Measurements from ENCODE around the gene VRK1.

VRK1 gene

GRCh38 chr14:96798956-96799355 lies 1.8 kb downstream of the VRK1 start:
- H3K4me3 ChIP-seq (replicated peaks; ENCODE audit: insufficient read depth, low read length): peak overlapping the region; percentile 76
- H3K27ac ChIP-seq (replicated peaks): peak overlapping the region; percentile 98
- no peaks in the 10 kb centered on the region for H3K27me3 ChIP-seq (ENCODE audit: insufficient read depth, poor library complexity, severe bottlenecking)
- DNase-seq (ENCODE audit: low read depth in 1 of 2, low spot score in 1 of 2): no peak
- no peak for TF ChIP-seq CTCF (IDR thresholded peaks at IDR 0.05; ENCODE audit: insufficient read depth, low read length)

- Histone ChIP-seq H3K27ac (replicated peaks) (no peak overlapping the region), H3K27me3 (ENCODE audit: insufficient read depth, poor library complexity, severe bottlenecking) (no peaks in the 10 kb centered on the region), H3K4me3 (replicated peaks; ENCODE audit: insufficient read depth, low read length) (no peak overlapping the region)
- TF ChIP-seq POLR2AphosphoS5 (IDR thresholded peaks at IDR 0.05; ENCODE audit: low read depth): no peak
- DNase-seq (ENCODE audit: low read depth in 1 of 2, low spot score in 1 of 2): no peak
Measured at GRCh38 chr14:96799489-96800054, 2.4 kb downstream of the VRK1 start.

- DNase-seq (ENCODE audit: low read depth in 1 of 2, low spot score in 1 of 2): no peak
- Histone ChIP-seq H3K27me3 (ENCODE audit: insufficient read depth, poor library complexity, severe bottlenecking) (no peaks in the 10 kb centered on the region), H3K4me3 (replicated peaks; ENCODE audit: insufficient read depth, low read length) (no peak overlapping the region), H3K27ac (replicated peaks) (no peak overlapping the region)
- no peak for TF ChIP-seq GABPA (IDR thresholded peaks at IDR 0.05; ENCODE audit: low read depth)
- no peak for TF ChIP-seq POLR2AphosphoS5 (IDR thresholded peaks at IDR 0.05; ENCODE audit: low read depth)
- no peak for TF ChIP-seq SPI1 (IDR thresholded peaks at IDR 0.05; ENCODE audit: borderline replicate concordance, low read depth)
Measured at GRCh38 chr14:96801931-96802330, 4.7 kb downstream of the VRK1 start.

GRCh38 chr14:96802963-96803362 lies 5.8 kb downstream of the VRK1 start:
- no peak for TF ChIP-seq GABPA (IDR thresholded peaks at IDR 0.05; ENCODE audit: low read depth)
- TF ChIP-seq CTCF (IDR thresholded peaks at IDR 0.05; ENCODE audit: insufficient read depth, low read length): no peak
- TF ChIP-seq SPI1 (IDR thresholded peaks at IDR 0.05; ENCODE audit: borderline replicate concordance, low read depth): no peak
- no peak for TF ChIP-seq REST (IDR thresholded peaks at IDR 0.05; ENCODE audit: insufficient replicate concordance, low read depth)
- no peak for TF ChIP-seq POLR2AphosphoS5 (IDR thresholded peaks at IDR 0.05; ENCODE audit: low read depth)
- Histone ChIP-seq H3K27me3 (ENCODE audit: insufficient read depth, poor library complexity, severe bottlenecking) (no peaks in the 10 kb centered on the region), H3K27ac (replicated peaks) (no peak overlapping the region), H3K4me3 (replicated peaks; ENCODE audit: insufficient read depth, low read length) (no peak overlapping the region)
- DNase-seq (ENCODE audit: low read depth in 1 of 2, low spot score in 1 of 2): no peak

- Histone ChIP-seq H3K27me3 (ENCODE audit: insufficient read depth, poor library complexity, severe bottlenecking) (no peaks in the 10 kb centered on the region), H3K27ac (replicated peaks) (no peak overlapping the region), H3K4me3 (replicated peaks; ENCODE audit: insufficient read depth, low read length) (no peak overlapping the region)
- TF ChIP-seq REST (IDR thresholded peaks at IDR 0.05; ENCODE audit: insufficient replicate concordance, low read depth) (no peak), CTCF (IDR thresholded peaks at IDR 0.05; ENCODE audit: insufficient read depth, low read length) (no peak), POLR2AphosphoS5 (IDR thresholded peaks at IDR 0.05; ENCODE audit: low read depth) (no peak), GABPA (IDR thresholded peaks at IDR 0.05; ENCODE audit: low read depth) (no peak), SPI1 (IDR thresholded peaks at IDR 0.05; ENCODE audit: borderline replicate concordance, low read depth) (no peak)
- no peak for DNase-seq (ENCODE audit: low read depth in 1 of 2, low spot score in 1 of 2)
Measured at GRCh38 chr14:96803958-96804357, 6.8 kb downstream of the VRK1 start.

Measured in HL-60 (cell line).